GM12878 (cell line): Measurements from ENCODE around the gene ITFG1. TPM values are rescaled to one million over a fixed set of nuclear protein-coding genes. Genes with fewer than 3 reads are reported as not detected.

Source experiments
- ATAC-seq: fragments of 200-7000 bp; cut with Tn5 transposase; 3 replicates; pipeline ENCODE4 v1.9.1; 2020; ENCODE audit warnings: mild to moderate bottlenecking, moderate library complexity
- BruUV-seq: library from RNA; stranded (reverse); fragments of 400-500 nt; replicated peaks from 2 replicates; lab custom pipeline; 2021; lab: Mats Ljungman, UMichigan
- CTCF ChIA-PET: fragments of 300-600 bp; sonication (Branson Sonifier 250); formaldehyde crosslinking; extraction: SDS; loops from one replicate; lab custom pipeline; 2021; ENCODE audit warnings: inconsistent platforms; lab: Yijun Ruan, JAX
- POLR2A ChIA-PET: fragments of 350-600 bp; formaldehyde crosslinking; extraction: SDS; loops from one replicate; lab custom pipeline; 2021; ENCODE audit warnings: inconsistent platforms; lab: Charles Lee
- RAD21 ChIA-PET: fragments of 300-600 bp; sonication (Branson Sonifier 250); formaldehyde crosslinking; loops from one replicate; lab custom pipeline; 2023; ENCODE audit warnings: antibody characterized with exemption; ENCODE audit not compliant: unreplicated experiment; lab: Charles Lee
- SMC1A ChIA-PET: fragments of 300-600 bp; sonication (Branson Sonifier 250); formaldehyde crosslinking; loops from one replicate; lab custom pipeline; 2023; ENCODE audit not compliant: unreplicated experiment, uncharacterized antibody; lab: Charles Lee
- DNase-seq: peaks from one replicate; pipeline ENCODE4 v3.0.0-alpha.2; 2011; ENCODE audit warnings: low read depth, low spot score
- FAIRE-seq: peaks from 3 replicates; lab custom pipeline; 2011; peaks lifted over from hg19 to GRCh38; lab: Jason Lieb, UNC
- H2AFZ ChIP-seq: 2 replicates; pipeline ENCODE4 v1.6.0; 2011; ENCODE audit warnings: low read depth, low read length, control low read depth; ENCODE audit not compliant: control insufficient read depth
- H3K27ac ChIP-seq: 2 replicates; pipeline ENCODE4 v1.5.1; 2011; ENCODE audit warnings: control low read depth; ENCODE audit not compliant: control insufficient read depth, insufficient read depth
- H3K27me3 ChIP-seq, 2 experiments: replicated peaks in 1 of 2; 2 replicates each; pipeline versions ENCODE4 v1.6.0 to v1.6.1; 2011; ENCODE audit warnings: low read length in 1 of 2; ENCODE audit not compliant: control insufficient read depth in 2 of 2, insufficient read depth in 2 of 2
- H3K36me3 ChIP-seq, 2 experiments: 2 replicates each; pipeline ENCODE4 v1.5.1; 2011; ENCODE audit warnings: low read length in 1 of 2; ENCODE audit not compliant: control insufficient read depth in 2 of 2, insufficient read depth in 2 of 2
- H3K4me1 ChIP-seq: 2 replicates; pipeline ENCODE4 v1.6.1; 2011; ENCODE audit warnings: mild to moderate bottlenecking, low read length, moderate library complexity, mixed read lengths; ENCODE audit not compliant: control insufficient read depth, insufficient read depth
- H3K4me2 ChIP-seq: 2 replicates; pipeline ENCODE4 v1.6.0; 2011; ENCODE audit warnings: control low read depth; ENCODE audit not compliant: control insufficient read depth, insufficient read depth
- H3K4me3 ChIP-seq: fragments of 200-600 bp; sonication (generic); 2 replicates; pipeline ENCODE4 v1.5.1; 2016
- H3K79me2 ChIP-seq: 2 replicates; pipeline ENCODE4 v1.6.0; 2011; ENCODE audit warnings: low read length; ENCODE audit not compliant: control insufficient read depth, insufficient read depth
- H3K9ac ChIP-seq: 2 replicates; pipeline ENCODE4 v1.8.0; 2011; ENCODE audit warnings: low read length, control low read depth, mixed read lengths; ENCODE audit not compliant: control insufficient read depth, insufficient read depth
- H3K9me3 ChIP-seq: replicated peaks from 3 replicates; pipeline ENCODE4 v1.5.1; 2011; ENCODE audit warnings: mild to moderate bottlenecking, low read length; ENCODE audit not compliant: control insufficient read depth, insufficient read depth
- H4K20me1 ChIP-seq: 2 replicates; pipeline ENCODE4 v1.6.0; 2011; ENCODE audit not compliant: control insufficient read depth, insufficient read depth
- BACH1 ChIP-seq: fragments of 450-650 bp; IDR thresholded peaks from 2 replicates; pipeline ENCODE4 v1.6.1; 2017; ENCODE audit warnings: mild to moderate bottlenecking, borderline replicate concordance
- BHLHE40 ChIP-seq, 2 experiments: fragments of 450-650 bp in 1 of 2; IDR thresholded peaks; 2 replicates each; pipeline ENCODE4 v1.6.1; 2011 to 2017; ENCODE audit warnings: low read depth in 2 of 2, borderline replicate concordance in 1 of 2, improper control_type of control experiment in 1 of 2, low read length in 1 of 2, mild to moderate bottlenecking in 1 of 2
- CEBPB ChIP-seq, 2 experiments: fragments of 150-350 bp in 1 of 2; IDR thresholded peaks; 2 replicates each; pipeline ENCODE4 v1.6.1; 2012 to 2014; ENCODE audit warnings: low read depth in 2 of 2, low read length in 2 of 2, borderline replicate concordance in 1 of 2, inconsistent platforms in 1 of 2
- CHD1 ChIP-seq: IDR thresholded peaks from 2 replicates; pipeline ENCODE4 v1.6.1; 2012; ENCODE audit warnings: low read depth, low read length, improper control_type of control experiment
- CREB1 ChIP-seq: IDR thresholded peaks from 2 replicates; pipeline ENCODE4 v1.6.1; 2012; ENCODE audit warnings: low read depth, mild to moderate bottlenecking, inconsistent platforms
- FOS ChIP-seq: IDR thresholded peaks from 3 replicates; pipeline ENCODE4 v1.6.1; 2011; ENCODE audit warnings: borderline replicate concordance; ENCODE audit not compliant: insufficient read length; ENCODE audit errors: extremely low read depth
- HDAC2 ChIP-seq: fragments of 200-600 bp; sonication (generic); IDR thresholded peaks from 2 replicates; pipeline ENCODE4 v1.6.1; 2017
- KLF5 ChIP-seq: fragments of 450-650 bp; IDR thresholded peaks from 2 replicates; pipeline ENCODE4 v1.6.1; 2014; ENCODE audit warnings: mild to moderate bottlenecking; ENCODE audit not compliant: partially characterized antibody
- MEF2B ChIP-seq: fragments of 450-650 bp; IDR thresholded peaks from 2 replicates; pipeline ENCODE4 v1.6.1; 2018; ENCODE audit warnings: mild to moderate bottlenecking, moderate library complexity; ENCODE audit not compliant: partially characterized antibody, poor library complexity, severe bottlenecking
- NBN ChIP-seq: fragments of 450-650 bp; IDR thresholded peaks from 2 replicates; pipeline ENCODE4 v1.6.1; 2016
- POU2F2 ChIP-seq: IDR thresholded peaks from 3 replicates; pipeline ENCODE4 v1.6.1; 2011; ENCODE audit warnings: low read depth, mild to moderate bottlenecking, low read length, borderline replicate concordance
- RBBP5 ChIP-seq: fragments of 200-600 bp; sonication (generic); conservative IDR thresholded peaks from 2 replicates; pipeline ENCODE4 v1.6.1; 2016
- RFX5 ChIP-seq: IDR thresholded peaks from 2 replicates; pipeline ENCODE4 v1.6.1; 2011; ENCODE audit warnings: low read depth, low read length, improper control_type of control experiment
- SMAD5 ChIP-seq: IDR thresholded peaks from 2 replicates; pipeline ENCODE4 v1.6.1; 2016; ENCODE audit warnings: antibody characterized with exemption, low read depth
- ZBTB11 ChIP-seq: fragments of 450-650 bp; formaldehyde crosslinking; IDR thresholded peaks from 2 replicates; pipeline ENCODE4 v1.5.0; 2022; ENCODE audit warnings: mild to moderate bottlenecking, missing genetic modification characterization
- ZBTB4 ChIP-seq: fragments of 450-650 bp; formaldehyde crosslinking; IDR thresholded peaks from 2 replicates; pipeline ENCODE4 v1.4.0; 2022; ENCODE audit warnings: mild to moderate bottlenecking, moderate library complexity
- ZNF622 ChIP-seq: fragments of 450-650 bp; IDR thresholded peaks from 2 replicates; pipeline ENCODE4 v1.6.1; 2017; ENCODE audit warnings: mild to moderate bottlenecking, inconsistent platforms
- WGBS: methylation state at CpG from one replicate; pipeline ENCODE4 v1.1.6; 2016; ENCODE audit warnings: low lambda C conversion rate; ENCODE audit not compliant: insufficient replicate concordance, insufficient coverage; ENCODE audit errors: missing lambda C conversion rate; 5-methylcytosine and 5-hydroxymethylcytosine counted together
- in situ Hi-C: fragments of 300-500 bp; cut with MboI; formaldehyde crosslinking; loops from 9 replicates; pipeline ENCODE4 v1.14.3; 2018; ENCODE audit warnings: mixed read lengths
- intact Hi-C: fragments of 100-400 bp; cut with micrococcal nuclease; formaldehyde crosslinking; loops from one replicate; pipeline ENCODE4 v1.14.2; 2022; ENCODE audit not compliant: unreplicated experiment
- polyA plus RNA-seq, 11 experiments: library from polyadenylated mRNA; depleted of rRNA in 4 of 11; unstranded in 6 of 11; stranded (reverse) in 5 of 11; fragments of >200 nt; fragmentation: Nextera tagmentation in 4 of 11; fragmentation: Illumina TruSeq in 1 of 11; extraction: Ambion mirVana in 4 of 11; extraction: Trizol in 1 of 11; gene quantifications; 1 replicate in 1 of 11; 2 replicates in 10 of 11; pipeline versions ENCODE4 v1.2.1 to v1.2.3, GENCODE V29; 2011 to 2016; ENCODE audit warnings: inconsistent platforms in 2 of 11, missing spikeins in 2 of 11, low read depth in 1 of 11
- total RNA-seq, 4 experiments: library from RNA; depleted of rRNA in 3 of 4; stranded (reverse); fragments of >200 nt in 3 of 4; fragmentation: Illumina TruSeq in 1 of 4; extraction: Trizol in 1 of 4; gene quantifications; 2 replicates each; pipeline versions ENCODE4 v1.2.1 to v1.2.3, GENCODE V29; 2013 to 2021

ITFG1 gene
- total and polyA plus RNA-seq, 10 of the 15 experiments (the other 5 are each of a cell fraction or from before 2014, with no cell fraction given) = 9.3 to 56.3 (median 28.6) TPM

GRCh38 chr16:47408491-47408890 lies 52.4 kb downstream of the ITFG1 start (continued):
- TF ChIP-seq ZBTB4 (CRISPR knock-in tag) (no peak), SMAD5 (no peak), NBN (no peak), BACH1 (no peak)

DNA sequence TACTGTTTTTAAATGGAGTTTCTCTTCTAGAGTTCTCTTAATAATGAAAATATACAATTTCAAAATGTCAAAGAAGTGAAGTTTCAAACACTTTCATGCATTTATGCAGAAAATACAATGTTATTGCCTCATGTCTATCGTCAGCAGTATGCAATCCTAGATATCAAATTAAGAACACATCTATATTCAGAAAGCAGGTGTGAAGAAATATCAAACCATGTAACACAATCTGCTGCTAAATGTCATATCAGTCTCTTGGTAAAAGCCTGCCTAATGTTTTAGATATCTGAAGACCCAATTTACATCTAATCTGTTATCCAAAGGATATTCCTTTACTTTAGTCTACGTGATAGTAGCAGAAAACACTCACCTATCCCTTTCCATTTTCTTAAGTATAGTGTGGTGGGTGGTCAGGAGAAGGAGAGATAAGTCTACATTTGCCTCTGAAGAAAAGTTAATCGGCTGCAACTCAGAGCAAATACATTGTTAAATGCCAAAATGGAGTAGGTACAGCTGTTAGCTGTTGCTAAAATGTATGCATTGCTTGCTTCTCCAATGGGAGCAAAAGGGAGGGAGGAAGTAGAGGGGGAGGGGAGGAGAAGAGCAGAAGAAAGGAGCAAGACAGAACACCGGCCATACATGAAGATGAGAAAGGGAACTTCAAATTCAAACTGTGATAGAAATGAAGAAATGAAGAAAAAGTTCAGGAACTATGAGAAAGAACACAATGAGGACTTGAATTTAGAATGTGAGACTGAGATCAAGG lies 64.9 kb downstream of the ITFG1 start:
- H3K4me3 ChIP-seq = no peak overlapping the region
- DNase-seq (no peak), ATAC-seq (no peak), FAIRE-seq (no peak)
- no peaks in the 10 kb centered on the region for H4K20me1 ChIP-seq
- in situ Hi-C loops (no loop called here), intact Hi-C loops (loop anchor here (10.0 kb wide), 1 partner anchor 141 kb away; no protein-coding TSS in a partner anchor)
- H2AFZ ChIP-seq = no peak overlapping the region
- 95% methylated on average over 3 of the region's 4 CpGs for WGBS
- H3K27ac ChIP-seq = no peak overlapping the region
- no peak overlapping the region for H3K9ac ChIP-seq
- ChIA-PET RAD21 (no interaction called here), POLR2A (no interaction called here), SMC1A (interaction anchor here (1.1 kb wide), 2 partner anchors 8 to 15 kb away, joined by 3 to 4 read pairs; no protein-coding TSS in a partner anchor), CTCF (no interaction called here)
- H3K79me2 ChIP-seq = no peaks in the 10 kb centered on the region
- H3K4me2 ChIP-seq = no peak overlapping the region
- no TSS peak for BruUV-seq
- no peaks in the 10 kb centered on the region for H3K27me3 ChIP-seq
- H3K36me3 ChIP-seq = no peaks in the 10 kb centered on the region
- H3K9me3 ChIP-seq = no peaks in the 10 kb centered on the region
- H3K4me1 ChIP-seq = no peaks in the 10 kb centered on the region
- TF ChIP-seq RBBP5 (no peak), ZBTB11 (no peak), BHLHE40 (IDR thresholded peaks at IDR 0.05; ENCODE audit: borderline replicate concordance in 1 of 2, low read depth in 2 of 2, low read length in 1 of 2) (no peak), KLF5 (no peak), CHD1 (no peak), MEF2B (no peak), RFX5 (no peak), ZNF622 (no peak), HDAC2 (no peak), FOS (no peak), POU2F2 (no peak), CEBPB (IDR thresholded peaks at IDR 0.05; ENCODE audit: borderline replicate concordance in 1 of 2, low read depth in 2 of 2, low read length in 2 of 2) (no peak), CREB1 (no peak)
